GM12872 (cell line): ENCODE data around the gene SRBD1.
A peak's percentile ranks its signal among the peaks of the same experiment; 100 is the strongest.

Experiments
- CTCF ChIP-seq: IDR thresholded peaks from 3 replicates; pipeline ENCODE4 v1.5.1; 2011; ENCODE audit warnings: low read depth, mild to moderate bottlenecking, low read length, moderate library complexity; ENCODE audit not compliant: insufficient read depth

The SRBD1 gene

GRCh38 chr2:45643543-45644542 lies 32.8 kb upstream of the SRBD1 start:
- peak; percentile 83 for TF ChIP-seq CTCF

GRCh38 chr2:45643095-45643494 lies 32.0 kb upstream of the SRBD1 start:
- no peak for TF ChIP-seq CTCF

DNA sequence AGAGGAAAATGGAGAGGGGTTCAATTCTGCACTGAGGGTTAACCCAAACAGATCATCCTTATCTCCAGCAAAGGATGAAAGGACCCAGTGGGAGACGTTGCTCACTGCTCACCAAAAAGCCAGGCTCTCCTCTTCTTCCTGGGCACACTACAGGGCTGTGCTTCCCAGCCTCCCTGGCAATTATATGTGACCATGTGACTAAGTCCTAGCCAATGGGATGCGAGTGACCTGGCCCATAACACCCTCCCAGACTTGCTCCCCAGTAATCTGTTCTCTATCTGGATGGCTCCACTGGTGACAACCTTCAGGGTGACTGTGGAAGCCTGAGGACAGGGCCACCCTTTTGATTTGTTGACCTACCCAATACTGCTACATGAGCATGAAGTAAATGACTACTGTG lies 29.5 kb upstream of the SRBD1 start:
- no peak for TF ChIP-seq CTCF

DNA sequence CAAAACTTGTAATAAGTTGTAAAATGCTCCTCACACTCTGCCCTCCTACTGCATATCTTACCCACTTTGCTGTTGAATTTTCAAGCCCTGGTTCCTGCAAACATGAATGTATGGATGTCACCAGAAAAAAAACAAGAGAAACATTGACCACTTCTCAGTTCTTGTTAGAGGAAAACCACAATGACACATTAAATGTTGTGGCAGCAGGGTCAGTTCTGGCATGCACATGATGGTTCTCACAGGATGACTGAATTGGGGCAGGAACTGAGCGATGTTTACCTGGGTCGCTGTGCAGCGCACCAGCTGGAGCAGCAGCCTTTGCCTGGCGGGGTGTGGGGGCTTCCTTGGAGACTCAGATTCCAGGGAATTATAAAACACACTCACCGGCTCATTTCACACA lies 26.4 kb upstream of the SRBD1 start:
- TF ChIP-seq CTCF = no peak

DNA sequence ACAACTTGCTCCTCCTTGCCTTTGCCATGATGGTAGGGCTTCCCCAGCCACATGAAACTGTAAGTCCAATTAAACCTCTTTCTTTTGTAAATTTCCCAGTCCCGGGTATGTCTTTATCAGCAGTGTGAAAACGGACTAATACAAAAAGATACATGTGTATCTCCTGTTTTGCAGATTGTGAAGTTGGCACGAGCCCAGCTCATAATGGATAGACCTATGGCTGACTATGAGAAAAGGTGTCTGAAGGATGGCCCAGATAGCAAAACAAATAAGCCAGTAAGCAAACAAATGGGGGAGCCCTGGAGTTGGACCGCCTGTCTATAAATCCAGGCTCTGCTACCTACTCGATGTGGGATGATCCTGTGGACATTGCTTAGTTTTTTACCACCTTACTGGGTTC lies 24.9 kb upstream of the SRBD1 start:
- TF ChIP-seq CTCF = no peak

- TF ChIP-seq CTCF = no peak
Measured at GRCh38 chr2:45634223-45634622, 23.2 kb upstream of the SRBD1 start.

GRCh38 chr2:45631955-45632354 lies 20.9 kb upstream of the SRBD1 start:
- no peak for TF ChIP-seq CTCF
